ENCODE measurements around the gene NDUFV3. TPM values are rescaled to one million over a fixed set of nuclear protein-coding genes. Genes with fewer than 3 reads are reported as not detected.

NDUFV3 gene
- total and polyA plus RNA-seq, 2 of the 8 experiments (the other 6 are each of a cell fraction or from before 2014, with no cell fraction given): 17.0 to 44.4 TPM

DNA sequence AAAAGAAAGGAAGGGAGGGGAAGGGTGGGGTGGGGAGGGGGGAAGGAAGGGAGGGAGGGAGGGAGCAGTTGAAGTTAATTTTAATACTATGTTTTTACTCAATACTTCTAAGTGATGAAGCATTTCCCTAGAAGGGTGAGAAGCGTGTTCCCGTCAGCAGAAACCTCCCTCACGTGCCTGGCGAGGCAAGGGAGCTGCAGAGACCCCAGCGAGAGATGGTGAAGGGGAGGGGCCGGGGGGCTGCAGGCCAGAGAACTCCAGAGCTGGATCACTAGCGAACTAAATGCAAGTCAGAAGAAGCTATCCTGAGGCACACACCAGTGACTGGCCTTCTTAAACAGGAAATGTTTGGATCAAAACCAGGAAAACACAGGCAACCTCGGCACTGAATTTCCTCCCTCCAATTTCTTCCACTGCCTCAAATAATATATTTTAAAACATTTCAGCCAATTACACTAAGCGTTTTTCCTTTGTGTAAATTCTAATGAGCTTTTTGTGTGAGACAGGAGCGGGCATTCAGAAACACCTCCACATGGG lies 31.7 kb upstream of the NDUFV3 start:
- ChIA-PET CTCF (ENCODE audit: partially characterized antibody) (interaction anchor here (0.8 to 1.3 kb wide), 5 partner anchors 12 to 209 kb away, joined by 3 read pairs; no protein-coding TSS in a partner anchor), POLR2A (ENCODE audit: partially characterized antibody) (interaction anchor here (0.7 to 1.9 kb wide), 7 partner anchors 9 to 974 kb away, joined by 3 to 5 read pairs (median 3); no protein-coding TSS in a partner anchor)
- Histone ChIP-seq H3K56ac (replicated peaks; ENCODE audit: insufficient read length, low read depth, low read length) (no peak overlapping the region), H3K4me2 (ENCODE audit: insufficient read depth in 1 of 2, low read depth in 2 of 2, low read length in 2 of 2) (no peak overlapping the region), H3K36me3 (ENCODE audit: control insufficient read depth in 2 of 4, insufficient read depth in 4 of 4, low read length in 3 of 4) (peaks cover 22 to 57% (median 46%) of the 10 kb centered on the region in 4 experiments), H3K27me3 (replicated peaks in 1 of 4; ENCODE audit: control insufficient read depth in 3 of 4, extremely low read depth in 1 of 4, insufficient read depth in 3 of 4, low read length in 3 of 4) (no peaks in the 10 kb centered on the region), H4K91ac (replicated peaks; ENCODE audit: insufficient read length, low read length) (no peak overlapping the region), H2AFZ (ENCODE audit: low read length) (no peak overlapping the region), H2AK5ac (ENCODE audit: low read depth, low read length) (no peak overlapping the region), H3K23me2 (ENCODE audit: low read depth, low read length) (0 out of 2 replicates have a peak, but pooled peaks cover under 1% of the 10 kb centered on the region), H3K9ac (replicated peaks in 1 of 4; ENCODE audit: extremely low read depth in 1 of 4, low read depth in 3 of 4, low read length in 3 of 4) (no peak overlapping the region), H3K18ac (ENCODE audit: extremely low read depth, low read length) (no peak overlapping the region), H3K23ac (ENCODE audit: insufficient read length) (no peak overlapping the region), H2BK20ac (ENCODE audit: low read length) (no peak overlapping the region), H2BK120ac (replicated peaks; ENCODE audit: low read depth, low read length) (no peak overlapping the region), H4K5ac (ENCODE audit: insufficient read length, low read depth, low read length) (no peak overlapping the region), H2BK12ac (ENCODE audit: low read depth, low read length) (no peak overlapping the region), H3K4me1 (replicated peaks in 1 of 4; ENCODE audit: control insufficient read depth in 3 of 4, insufficient read depth in 4 of 4, low read length in 3 of 4) (no peaks in the 10 kb centered on the region; a peak in 1 of 7 replicates), H3K79me2 (ENCODE audit: control insufficient read depth in 1 of 2, insufficient read depth in 2 of 2, low read length in 2 of 2) (peaks cover 3 to 80% of the 10 kb centered on the region in 2 experiments; a peak in 3 of 4 replicates), H3K27ac (ENCODE audit: low read depth, low read length) (no peak overlapping the region), H3K9me3 (ENCODE audit: insufficient read depth in 2 of 2, low read depth in 1 of 2, low read length in 1 of 2) (no peaks in the 10 kb centered on the region), H3K79me1 (ENCODE audit: low read depth, low read length) (peaks cover 30% of the 10 kb centered on the region), H2BK15ac (ENCODE audit: low read length) (no peak overlapping the region), H3K4ac (replicated peaks; ENCODE audit: insufficient read length, low read depth, low read length) (no peak overlapping the region), H4K20me1 (replicated peaks in 1 of 2; ENCODE audit: control insufficient read depth in 1 of 2, insufficient read depth in 2 of 2, low read length in 2 of 2) (peaks cover 31 to 49% of the 10 kb centered on the region in 2 experiments), H2BK5ac (ENCODE audit: low read depth, low read length) (no peak overlapping the region), H3K4me3 (ENCODE audit: extremely low read depth in 1 of 4, insufficient read depth in 2 of 4, low read depth in 3 of 4, low read length in 4 of 4) (no peak overlapping the region), H4K8ac (ENCODE audit: extremely low read depth, insufficient read depth, low read length) (no peak overlapping the region), H3K14ac (ENCODE audit: insufficient read length) (no peak overlapping the region)
- WGBS, 2 experiments (ENCODE audit: extremely low coverage in 1 of 2, insufficient coverage in 1 of 2, insufficient read length in 1 of 2, insufficient replicate concordance in 2 of 2, low coverage in 1 of 2, low lambda C conversion rate in 2 of 2, missing lambda C conversion rate in 1 of 2): 97% methylated on average over 10 of the region's 10 CpGs; no CpG with 5 or more reads in 1 of the 2 experiments
- DNase-seq (ENCODE audit: low read depth in 1 of 2, low spot score in 2 of 2) (no peak), FAIRE-seq (no peak)
- TF ChIP-seq YY1 (IDR thresholded peaks at IDR 0.05; ENCODE audit: low read depth, low read length) (no peak), CREB1 (IDR thresholded peaks at IDR 0.05) (no peak), NRF1 (IDR thresholded peaks at IDR 0.05; ENCODE audit: low read depth, low read length) (no peak), CBX8 (IDR thresholded peaks at IDR 0.05; ENCODE audit: borderline replicate concordance, low read depth, low read length) (no peak), JUND (IDR thresholded peaks at IDR 0.05; ENCODE audit: low read length) (no peak), HDAC6 (IDR thresholded peaks at IDR 0.05; ENCODE audit: low read depth, low read length) (no peak), CTBP2 (IDR thresholded peaks at IDR 0.05; ENCODE audit: borderline replicate concordance, insufficient read depth, insufficient read length, low read length) (no peak), TBP (IDR thresholded peaks at IDR 0.05; ENCODE audit: low read depth, low read length) (no peak), CBX5 (IDR thresholded peaks at IDR 0.05; ENCODE audit: low read depth, low read length) (no peak), GABPA (IDR thresholded peaks at IDR 0.05; ENCODE audit: borderline replicate concordance, insufficient read depth, low read length) (no peak), ATF3 (IDR thresholded peaks at IDR 0.05; ENCODE audit: insufficient read depth, low read depth, low read length) (no peak), ASH2L (IDR thresholded peaks at IDR 0.05; ENCODE audit: low read length) (no peak), SRF (IDR thresholded peaks at IDR 0.05; ENCODE audit: low read depth, low read length) (no peak), SP1 (IDR thresholded peaks at IDR 0.05; ENCODE audit: low read depth, low read length) (no peak)

Measured in H1 (cell line).